RPMI8226 (cell line): ENCODE data around the gene ESRRA.

Source experiments
- DNase-seq: peaks from one replicate; pipeline ENCODE4 v3.0.0-alpha.2; 2015

ESRRA gene

DNA sequence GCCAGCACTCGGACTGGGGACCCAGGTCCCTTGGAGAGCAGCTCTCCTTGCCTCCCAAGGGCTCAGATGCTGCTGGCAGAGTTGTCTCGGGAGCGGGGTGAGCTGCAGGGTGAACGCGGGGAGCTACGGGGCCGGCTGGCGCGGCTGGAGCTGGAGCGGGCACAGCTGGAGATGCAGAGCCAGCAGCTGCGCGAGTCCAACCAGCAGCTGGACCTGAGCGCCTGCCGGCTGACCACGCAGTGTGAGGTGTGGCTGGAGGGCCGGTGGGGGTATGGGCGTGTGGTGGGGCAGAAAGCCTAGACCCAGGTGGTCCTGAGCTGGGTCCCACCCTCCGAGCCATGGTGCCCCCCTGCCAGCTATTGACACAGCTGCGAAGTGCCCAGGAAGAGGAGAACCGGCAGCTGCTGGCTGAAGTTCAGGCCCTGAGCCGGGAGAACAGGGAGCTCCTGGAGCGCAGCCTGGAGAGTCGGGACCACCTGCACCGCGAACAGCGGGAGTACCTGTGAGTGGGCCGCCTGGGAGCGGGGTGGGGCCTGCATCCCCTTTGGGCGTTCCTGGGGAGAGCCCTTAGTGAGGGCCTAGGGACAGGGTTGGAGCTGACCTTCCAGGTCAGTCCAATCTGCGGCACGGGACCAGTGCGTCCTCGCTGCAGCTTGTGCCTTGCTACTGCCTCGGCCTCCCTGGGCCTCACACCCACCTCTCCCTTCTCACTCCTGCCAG is 47.8 kb downstream of the ESRRA start:
- DNase-seq, result no peak

DNA sequence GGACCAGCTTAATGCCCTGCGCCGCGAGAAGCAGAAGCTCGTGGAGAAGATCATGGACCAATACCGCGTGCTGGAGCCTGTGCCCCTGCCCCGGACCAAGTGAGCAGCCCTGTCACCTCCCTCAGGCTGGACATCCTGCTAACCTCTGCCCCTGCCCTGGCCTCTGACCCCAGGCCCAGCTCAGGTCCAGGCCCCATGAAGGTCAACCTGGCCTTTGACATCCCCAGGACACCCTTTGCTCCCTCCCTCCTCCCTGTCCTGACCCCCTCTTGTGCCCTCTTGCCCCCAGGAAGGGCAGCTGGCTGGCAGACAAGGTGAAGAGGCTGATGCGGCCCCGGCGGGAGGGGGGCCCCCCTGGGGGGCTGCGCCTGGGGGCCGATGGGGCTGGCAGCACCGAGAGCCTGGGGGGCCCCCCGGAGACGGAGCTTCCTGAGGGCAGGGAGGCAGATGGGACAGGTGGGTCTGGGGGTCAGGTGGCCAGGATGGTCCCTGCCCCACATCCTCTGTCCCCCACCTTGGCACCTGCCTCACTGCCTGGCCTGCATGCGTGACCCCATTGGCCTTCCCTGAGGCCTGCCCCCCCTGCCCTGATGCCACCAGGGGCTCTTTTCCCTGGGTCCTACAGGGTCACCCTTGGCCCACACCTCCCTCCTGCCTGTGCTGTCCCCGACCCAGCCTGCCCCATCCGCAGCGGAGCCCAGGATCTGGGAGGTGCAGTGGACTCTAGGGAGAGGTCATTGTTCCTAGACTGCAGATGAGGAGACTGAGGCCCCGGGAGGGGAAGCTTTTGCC is 48.6 kb downstream of the ESRRA start:
- DNase-seq, result no peak

DNA sequence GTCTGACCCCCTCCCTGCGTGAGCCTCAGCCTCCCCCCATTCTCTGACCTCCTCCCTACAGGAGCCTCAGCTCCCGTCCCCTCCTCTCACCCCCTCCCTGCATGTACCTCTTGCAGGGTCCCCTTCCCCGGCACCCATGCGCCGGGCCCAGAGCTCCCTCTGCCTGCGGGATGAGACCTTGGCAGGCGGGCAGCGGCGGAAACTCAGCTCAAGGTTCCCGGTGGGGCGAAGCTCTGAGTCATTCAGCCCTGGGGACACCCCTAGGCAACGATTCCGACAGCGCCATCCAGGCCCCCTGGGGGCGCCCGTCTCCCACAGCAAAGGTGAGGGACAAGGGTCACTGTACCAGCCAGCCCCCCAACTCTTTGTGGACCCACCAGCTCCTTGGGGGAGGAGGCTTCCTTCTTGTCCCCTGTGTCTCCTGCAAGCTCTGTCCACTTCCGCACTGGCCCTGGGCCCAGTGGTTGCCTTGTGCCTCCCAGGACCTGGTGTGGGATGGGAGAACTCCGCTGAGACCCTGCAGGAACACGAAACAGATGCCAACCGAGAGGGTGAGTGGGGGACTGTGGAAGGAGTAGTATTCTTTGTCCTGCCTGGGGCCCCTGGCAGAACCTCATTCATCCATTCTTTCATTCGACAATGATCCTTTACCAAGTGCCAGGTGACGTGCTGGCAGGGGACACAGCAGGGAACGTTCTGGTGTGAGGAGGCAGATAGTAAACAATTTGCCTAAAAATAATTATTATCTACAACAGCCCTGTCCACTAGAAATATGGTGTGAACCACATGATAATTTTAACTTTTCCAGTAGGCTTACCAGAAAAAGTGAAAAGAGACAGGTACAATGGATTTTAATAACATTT is 50.0 kb downstream of the ESRRA start:
- DNase-seq, result no peak

DNA sequence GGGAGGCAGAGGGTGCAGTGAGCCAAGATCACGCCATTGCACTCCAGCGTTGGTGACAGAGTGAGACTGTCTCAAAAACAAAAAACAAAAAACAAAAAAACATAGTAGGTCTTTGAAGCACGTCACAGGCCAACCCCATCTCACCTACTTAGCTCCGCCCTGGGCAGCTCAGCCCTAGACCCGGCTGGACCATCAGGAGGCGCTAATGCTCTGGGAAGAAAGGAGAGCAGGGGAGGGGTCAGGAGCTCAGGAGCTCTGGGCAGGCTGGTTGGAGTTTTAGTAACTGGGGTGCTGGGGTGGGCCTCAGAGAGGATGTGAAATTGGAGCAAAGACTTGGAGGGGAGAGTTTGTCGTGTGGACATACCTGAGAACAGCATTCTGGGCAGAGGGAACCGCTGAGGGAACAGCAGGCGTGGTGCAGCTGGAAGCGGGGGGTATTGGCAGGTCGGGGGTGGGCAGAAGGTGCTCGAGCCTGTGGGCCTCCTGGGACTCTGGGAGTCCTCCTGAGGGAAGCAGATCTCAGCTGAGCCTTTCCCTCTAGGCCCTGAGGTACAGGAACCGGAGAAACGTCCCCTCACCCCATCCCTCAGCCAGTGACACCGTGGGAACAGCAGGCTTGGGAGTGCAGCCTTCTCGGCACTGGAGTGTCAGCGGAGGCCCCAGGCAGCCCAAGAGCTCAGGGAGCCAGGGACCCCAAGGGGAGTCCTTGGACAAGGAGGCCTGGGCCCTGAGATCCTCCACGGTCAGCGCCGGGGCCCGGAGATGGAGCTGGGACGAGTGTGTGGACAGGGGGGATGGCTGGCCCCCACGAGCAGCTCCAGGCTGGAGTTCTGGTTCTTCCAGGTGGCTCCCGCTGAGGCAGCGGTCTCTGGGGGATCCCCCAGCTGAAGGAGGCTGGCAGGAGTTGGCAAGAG is 51.4 kb downstream of the ESRRA start:
- DNase-seq, result peak; percentile 65

DNA sequence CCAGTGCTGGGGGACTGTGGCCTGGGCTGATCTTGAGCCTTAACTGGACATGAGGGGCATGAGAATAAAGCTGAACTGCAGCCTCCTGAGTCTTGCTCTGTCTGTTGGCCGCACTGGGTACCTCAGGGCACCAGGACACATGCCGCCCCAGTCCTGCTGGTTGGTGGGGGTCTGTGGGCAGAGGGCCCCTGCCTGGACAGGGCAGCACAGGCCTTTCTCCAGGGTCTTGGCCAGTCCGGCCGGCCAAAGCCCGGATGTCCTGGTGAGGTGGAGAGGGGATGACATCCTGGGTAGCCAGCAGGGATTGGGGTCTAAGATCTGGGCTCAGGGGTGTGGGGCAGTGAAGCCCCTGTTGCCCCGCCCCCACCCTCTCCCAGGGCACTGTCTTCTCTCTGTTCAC is 52.1 kb downstream of the ESRRA start:
- DNase-seq, result no peak

DNA sequence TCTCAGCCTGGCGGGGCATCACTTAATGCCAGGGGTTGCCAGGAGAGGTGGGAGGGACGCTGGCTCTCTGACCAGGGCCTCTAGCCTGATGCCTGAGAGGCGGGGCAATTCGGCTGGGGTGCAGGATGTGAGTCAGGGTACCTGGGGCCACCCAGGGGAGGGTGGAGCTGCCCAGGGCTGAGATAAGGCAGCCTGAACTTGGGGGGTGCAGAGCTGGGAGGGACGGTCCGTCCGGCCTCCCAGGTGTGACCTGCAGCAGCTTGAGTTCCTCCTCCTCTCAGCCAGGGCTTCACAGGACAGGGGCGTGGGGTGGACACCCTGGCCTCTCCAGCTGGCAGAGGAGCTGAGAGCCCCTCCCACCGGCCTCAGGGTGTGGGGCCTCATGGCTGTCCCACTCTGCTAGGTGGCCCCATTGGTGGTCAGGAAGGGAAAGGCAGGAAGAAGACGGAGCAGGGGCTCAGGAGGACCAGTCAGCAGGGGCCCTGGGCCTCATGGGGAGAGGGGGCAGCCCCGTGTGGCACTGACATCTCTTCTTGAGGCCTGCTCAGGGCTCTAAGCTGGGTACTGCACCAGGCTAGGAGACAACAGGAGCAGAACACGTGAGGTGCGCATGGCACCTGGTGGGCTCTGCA is 52.7 kb downstream of the ESRRA start:
- DNase-seq, result no peak

DNA sequence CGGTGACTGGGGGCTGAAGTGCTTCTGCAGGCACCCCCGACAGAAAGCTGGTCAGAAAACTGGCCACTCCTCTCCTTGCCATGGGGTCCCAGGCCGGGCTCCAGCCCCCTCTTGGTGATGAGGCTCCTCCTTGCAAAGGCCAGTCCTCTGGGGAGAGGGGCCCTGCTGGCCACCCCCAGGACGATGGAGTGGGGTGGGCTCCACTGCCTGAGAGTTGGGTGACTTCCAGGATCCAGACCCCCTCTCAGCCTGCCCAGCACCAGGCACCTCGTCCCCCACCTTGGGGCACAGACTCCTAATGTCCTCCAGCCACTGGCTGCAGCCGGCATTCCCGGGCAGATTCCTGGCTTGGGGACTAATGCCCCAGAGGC is 53.2 kb downstream of the ESRRA start:
- DNase-seq, result no peak

DNA sequence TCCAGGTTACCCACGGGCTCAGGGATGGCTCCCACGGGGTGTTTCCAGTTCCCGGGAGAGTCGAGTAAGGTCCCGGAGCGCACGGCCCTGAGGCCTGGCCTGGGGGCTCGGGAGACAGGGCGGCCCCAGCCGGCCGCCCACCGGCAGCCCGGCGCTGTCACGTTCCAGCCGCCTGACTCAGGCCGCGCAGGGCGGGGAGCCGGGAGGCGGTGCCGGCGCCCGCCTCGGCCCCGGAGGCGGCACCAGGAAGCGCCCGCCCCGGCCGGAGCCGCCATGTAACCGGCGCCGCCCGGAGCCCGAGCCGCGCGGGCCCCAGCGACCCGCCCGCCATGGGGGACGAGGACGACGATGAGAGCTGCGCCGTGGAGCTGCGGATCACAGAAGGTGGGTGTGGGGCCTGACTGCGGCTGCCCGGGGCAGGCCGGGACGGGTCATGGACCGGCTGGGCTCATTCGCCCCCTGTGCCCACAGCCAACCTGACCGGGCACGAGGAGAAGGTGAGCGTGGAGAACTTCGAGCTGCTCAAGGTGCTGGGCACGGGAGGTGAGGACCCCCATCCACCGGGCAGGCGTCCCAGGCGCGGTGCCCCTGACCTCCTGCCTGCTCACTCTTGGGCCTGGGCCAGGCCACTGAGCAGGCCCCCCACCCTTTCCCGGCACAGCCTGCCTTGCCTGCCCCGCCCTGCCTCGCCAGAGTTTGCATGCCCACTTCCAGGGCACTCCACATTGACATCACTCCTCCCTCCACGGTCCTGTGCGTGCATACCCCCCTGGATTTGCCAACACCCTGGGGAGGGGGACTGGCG is 53.8 kb downstream of the ESRRA start, which contains the start of gene RPS6KA4:
Gene RPS6KA4 (plus strand): TSS at position 256 of the 805 bp plus-strand sequence. CDS start 74 bp downstream, at position 330.
- peak; percentile 81 for DNase-seq

DNA sequence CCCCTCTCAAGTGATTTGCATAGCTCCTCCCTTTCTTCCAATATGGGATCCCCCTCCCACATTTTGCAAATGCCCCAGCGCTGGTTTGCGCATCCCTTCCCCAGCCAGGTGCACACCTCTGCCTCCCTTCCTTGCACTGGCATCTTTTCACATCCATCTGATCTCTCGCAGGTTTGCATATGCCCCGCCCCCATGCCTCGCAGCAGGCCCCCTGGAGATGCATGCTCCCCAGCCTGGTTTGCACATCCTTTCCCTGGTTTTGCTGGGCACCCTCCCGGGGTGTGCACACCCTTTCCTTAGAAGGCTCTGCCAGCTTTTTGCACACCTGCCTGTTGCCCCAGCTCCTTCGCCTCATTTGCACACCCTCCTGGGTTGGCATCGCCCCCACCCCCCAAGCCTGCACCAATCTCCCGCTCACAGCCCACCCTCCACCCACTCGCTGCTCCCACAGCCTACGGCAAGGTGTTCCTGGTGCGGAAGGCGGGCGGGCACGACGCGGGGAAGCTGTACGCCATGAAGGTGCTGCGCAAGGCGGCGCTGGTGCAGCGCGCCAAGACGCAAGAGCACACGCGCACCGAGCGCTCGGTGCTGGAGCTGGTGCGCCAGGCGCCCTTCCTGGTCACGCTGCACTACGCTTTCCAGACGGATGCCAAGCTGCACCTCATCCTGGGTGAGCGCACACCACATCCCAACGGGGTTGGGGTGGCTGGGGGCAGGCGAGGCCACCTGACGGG is 54.6 kb downstream of the ESRRA start:
- peak; percentile 39 for DNase-seq

DNA sequence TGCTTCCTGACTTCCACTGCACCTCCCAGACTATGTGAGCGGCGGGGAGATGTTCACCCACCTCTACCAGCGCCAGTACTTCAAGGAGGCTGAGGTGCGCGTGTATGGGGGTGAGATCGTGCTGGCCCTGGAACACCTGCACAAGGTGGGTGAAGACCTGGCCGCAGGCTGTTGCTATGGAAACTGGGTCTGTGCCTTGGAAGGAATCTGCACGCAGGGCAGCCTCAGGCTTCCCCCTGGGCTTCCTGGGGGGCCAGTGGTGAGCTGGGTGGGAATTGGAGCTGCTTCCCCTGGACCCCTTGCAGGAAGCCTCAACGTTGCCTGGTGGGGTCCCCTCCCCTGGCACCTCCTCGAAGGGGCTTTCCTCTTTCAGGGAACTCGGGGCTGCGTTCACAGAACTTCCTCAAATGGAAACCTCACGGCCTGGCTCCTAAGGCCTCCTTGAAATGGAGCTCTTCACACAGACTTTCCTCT is 55.2 kb downstream of the ESRRA start:
- DNase-seq, result no peak

DNA sequence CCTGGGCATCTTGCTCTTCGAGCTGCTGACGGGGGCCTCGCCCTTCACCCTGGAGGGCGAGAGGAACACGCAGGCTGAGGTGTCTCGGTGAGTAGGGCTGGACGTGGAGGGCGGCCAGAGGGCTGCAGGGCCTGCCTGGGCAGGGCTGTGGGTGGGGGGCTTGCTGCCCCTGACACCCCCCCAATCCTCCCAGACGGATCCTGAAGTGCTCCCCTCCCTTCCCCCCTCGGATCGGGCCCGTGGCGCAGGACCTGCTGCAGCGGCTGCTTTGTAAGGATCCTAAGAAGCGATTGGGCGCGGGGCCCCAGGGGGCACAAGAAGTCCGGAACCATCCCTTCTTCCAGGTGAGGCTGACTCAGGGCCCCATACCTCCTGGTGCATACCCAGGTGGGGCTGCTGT is 56.3 kb downstream of the ESRRA start:
- DNase-seq, result no peak

DNA sequence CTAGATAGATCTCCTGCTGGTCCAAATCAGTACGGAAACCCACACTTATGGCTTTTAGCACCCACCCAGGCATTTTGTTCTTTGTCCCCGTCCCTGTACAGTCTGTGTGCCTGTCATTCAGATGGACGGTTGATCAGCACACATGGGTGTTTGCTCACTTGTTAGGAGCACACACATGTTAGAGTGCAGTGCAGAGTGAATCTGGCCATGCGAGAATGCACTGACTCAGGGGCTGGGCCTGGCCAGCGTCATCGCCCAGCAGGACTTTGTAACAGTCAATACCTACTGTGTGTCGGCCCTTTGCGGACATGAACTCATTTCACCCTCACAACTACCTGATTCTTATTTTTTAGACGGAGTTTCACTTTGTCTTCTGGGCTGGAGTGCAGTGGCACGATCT is 57.0 kb downstream of the ESRRA start:
- no peak for DNase-seq

DNA sequence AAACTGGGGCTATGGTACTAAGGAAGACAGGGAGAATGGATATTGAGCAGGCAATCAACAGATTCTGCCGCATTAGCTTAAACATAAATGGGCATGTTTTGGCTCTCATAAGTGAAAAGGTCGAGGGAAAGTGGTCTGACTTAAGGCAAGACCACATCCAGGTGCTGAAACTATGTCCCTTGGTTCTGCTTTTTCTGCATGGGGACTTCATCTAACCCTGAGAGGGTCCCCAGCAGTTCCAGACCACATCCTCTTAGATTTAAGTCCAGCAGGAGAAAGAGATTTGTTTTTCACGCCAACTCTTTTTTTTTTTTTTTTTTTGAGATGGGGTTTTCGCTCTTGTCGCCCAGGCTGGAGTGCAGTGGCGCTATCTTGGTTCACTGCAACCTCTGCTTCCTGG is 59.1 kb downstream of the ESRRA start:
- DNase-seq, result no peak

DNA sequence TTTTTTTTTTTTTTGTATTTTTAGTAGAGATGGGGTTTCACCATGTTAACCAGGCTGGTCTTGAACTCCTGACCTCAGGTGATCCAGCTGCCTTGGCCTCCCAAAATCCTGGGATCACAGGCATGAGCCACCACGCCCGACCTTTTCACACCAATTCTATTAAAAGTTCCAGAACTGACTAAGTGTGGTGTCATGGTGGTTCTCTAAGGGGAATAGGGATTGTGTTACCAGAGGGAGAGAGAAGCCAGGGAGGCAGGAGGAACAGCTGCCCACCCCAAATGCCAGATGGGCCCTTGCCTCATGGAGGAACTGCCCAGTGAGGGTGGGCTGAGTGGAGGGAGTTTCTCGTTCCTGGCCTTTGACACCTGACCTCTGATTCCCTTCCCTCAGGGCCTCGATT is 59.6 kb downstream of the ESRRA start:
- DNase-seq, result no peak
